Right ventricle myocardium inferior (tissue), 1 donor: ENCODE measurements around the gene MCM10. TPM values are rescaled to one million over a fixed set of nuclear protein-coding genes. Genes with fewer than 3 reads are reported as not detected.
"Not testable (repeated sequence)": the region's sequence is repeated elsewhere in the genome, so short reads cannot be mapped to it uniquely, and the experiment has no call there.

Source experiments
- ATAC-seq: fragments of 200-7000 bp; cut with Tn5 transposase; one replicate; pipeline ENCODE4 v1.9.1; 2020; ENCODE audit warnings: mild to moderate bottlenecking, moderate library complexity
- DNase-seq: peaks from one replicate; pipeline ENCODE4 v3.0.0; 2021; ENCODE audit errors: missing footprints
- intact Hi-C: fragments of 100-400 bp; cut with DNase I; formaldehyde crosslinking; loops from one replicate; pipeline ENCODE4 v1.11.0; 2022
- long read RNA-seq: library from polyadenylated mRNA; unstranded; transcript quantifications from one replicate; pipeline ENCODE4 v2.0.0, GENCODE V29; 2021
- total RNA-seq: library from RNA; stranded (reverse); fragmentation: NEBNext Ultra II Directional; extraction: Animal tissue kit (Norgen Biotek cat#: 25700); gene quantifications from one replicate; pipeline ENCODE4 v1.2.1, GENCODE V29; 2021
- donor health status: DM: no; HTN: yes; CAD: no; lungs with severe emphysema.

The MCM10 gene
- 0.62 TPM for total RNA-seq
- long read RNA-seq, full-length matches to known transcripts: 1 of 1 reads
- long read RNA-seq, partial matches to known transcripts: 0 of 1 reads
- long read RNA-seq, other reads (novel, unspliced or antisense): 0 of 1 reads

DNA sequence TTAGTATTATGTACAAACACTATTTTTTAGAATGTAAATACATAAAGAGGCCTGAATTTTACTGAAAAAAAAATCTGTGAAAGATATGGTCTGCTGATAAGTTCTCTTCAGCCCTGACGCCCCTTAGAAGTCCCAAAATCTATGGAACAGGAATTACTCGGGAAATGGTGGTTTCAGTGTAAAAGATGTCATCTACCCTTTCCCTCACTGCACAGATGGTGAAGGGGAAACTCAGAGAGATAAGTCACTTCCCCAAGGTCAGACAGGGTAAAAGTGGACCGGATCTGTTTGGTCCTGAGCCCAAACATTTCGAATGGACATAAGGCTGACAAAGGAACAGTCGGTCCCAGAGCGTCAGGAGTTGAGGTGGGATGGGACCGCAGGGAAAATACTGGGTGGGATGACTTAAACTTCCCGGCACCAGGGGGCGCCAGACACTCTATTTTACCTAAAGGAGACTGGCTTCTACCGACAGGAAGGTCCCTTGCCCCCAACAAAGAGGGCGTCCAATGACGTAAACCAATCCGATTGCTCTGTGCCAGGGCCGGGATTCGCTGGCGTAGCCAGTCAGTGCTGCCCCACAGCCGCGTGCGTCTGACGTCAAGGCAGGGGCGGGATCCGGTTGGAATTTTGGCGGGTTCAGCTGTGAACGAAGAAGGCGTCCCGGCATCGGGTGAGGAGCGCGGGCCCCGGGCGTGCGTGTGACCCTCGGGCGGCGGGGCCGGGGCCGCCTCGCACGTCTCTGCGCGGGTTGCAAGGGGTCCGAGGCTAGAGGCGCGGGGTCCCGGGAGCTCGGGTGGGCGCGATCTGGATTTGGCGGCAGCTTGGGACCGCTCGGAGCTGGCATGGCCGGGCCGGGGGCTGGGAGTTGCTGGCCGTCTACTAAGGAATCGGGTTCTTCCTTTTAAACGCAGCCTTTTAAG lies at the start of gene MCM10:
Gene MCM10, plus strand, starts transcription at position 625 of the 923 bp plus-strand sequence. CDS start 2,645 bp downstream, outside the sequence.
- ATAC-seq (peak; percentile 100), DNase-seq (peak; percentile 97)
- intact Hi-C loops: loop anchor here (1.0 to 5.0 kb wide), 3 partner anchors 141 to 364 kb away; no protein-coding TSS in a partner anchor

DNA sequence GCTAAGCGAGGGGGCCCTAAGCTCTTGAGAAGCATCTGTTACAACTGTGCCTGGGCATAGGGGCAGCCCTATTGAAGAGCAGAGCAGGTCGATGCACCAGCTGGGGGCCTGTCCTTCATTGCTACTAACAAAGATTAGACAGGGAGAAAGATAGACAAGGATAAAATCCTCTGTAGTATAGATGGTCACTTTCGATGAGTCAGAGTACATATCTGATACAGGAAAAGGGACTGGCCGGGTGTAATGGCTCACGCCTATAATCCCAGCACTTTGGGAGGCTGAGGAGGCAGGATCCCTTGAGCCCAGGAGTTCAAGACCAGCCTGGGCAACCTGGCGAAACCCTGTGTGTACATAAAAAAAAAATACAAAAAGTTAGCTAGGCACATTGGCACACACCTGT lies 47.8 kb upstream of the MCM10 start:
- intact Hi-C loops: no loop called here
- no peak for DNase-seq
- no peak for ATAC-seq

DNA sequence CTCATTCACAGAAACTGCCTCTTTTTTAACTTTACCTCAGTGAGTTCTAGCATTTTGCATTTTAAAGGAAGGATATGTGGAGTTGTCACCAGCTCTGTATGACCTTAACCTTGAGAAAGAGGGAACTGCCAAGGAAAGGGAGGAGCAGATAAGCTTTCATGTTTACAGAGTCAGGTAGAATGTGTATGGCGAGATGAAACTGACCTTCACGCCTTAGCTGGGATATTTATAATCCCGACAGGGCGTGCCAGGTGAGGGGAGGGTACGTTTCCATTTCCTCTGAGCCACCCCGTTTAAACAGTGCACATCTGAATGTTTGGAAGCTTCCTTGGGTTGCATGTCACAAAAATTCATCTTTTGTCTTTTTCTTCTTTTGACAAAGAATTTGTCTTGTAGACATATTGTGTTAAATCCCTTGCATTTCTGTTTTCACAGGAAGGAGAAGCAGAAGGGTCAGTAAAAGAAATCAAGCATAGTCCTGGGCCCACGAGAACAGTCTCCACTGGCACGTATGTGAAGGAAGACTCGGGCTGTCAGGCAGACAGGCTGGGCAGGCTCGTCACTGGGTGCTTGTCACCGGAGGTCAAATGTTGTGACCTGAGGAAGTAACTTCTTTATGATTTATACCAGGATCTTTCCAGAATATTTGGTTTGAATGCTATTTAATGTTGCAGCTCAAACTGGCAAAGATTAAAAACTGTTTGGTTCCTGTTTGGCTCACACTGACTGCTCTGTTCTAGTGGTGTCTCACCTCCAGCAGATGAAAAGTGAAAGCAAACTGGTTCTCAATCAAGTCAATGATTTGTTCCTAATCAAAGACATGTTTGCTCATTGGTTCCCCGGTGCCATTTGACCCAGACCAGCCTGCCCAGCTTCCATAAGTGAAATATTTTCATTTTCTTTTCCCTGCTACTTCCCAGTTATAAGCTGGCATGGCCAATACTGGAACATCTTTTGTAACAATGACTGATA lies 45.2 kb upstream of the MCM10 start:
- DNase-seq (no peak), ATAC-seq (peak; percentile 55)
- intact Hi-C loops: no loop called here

DNA sequence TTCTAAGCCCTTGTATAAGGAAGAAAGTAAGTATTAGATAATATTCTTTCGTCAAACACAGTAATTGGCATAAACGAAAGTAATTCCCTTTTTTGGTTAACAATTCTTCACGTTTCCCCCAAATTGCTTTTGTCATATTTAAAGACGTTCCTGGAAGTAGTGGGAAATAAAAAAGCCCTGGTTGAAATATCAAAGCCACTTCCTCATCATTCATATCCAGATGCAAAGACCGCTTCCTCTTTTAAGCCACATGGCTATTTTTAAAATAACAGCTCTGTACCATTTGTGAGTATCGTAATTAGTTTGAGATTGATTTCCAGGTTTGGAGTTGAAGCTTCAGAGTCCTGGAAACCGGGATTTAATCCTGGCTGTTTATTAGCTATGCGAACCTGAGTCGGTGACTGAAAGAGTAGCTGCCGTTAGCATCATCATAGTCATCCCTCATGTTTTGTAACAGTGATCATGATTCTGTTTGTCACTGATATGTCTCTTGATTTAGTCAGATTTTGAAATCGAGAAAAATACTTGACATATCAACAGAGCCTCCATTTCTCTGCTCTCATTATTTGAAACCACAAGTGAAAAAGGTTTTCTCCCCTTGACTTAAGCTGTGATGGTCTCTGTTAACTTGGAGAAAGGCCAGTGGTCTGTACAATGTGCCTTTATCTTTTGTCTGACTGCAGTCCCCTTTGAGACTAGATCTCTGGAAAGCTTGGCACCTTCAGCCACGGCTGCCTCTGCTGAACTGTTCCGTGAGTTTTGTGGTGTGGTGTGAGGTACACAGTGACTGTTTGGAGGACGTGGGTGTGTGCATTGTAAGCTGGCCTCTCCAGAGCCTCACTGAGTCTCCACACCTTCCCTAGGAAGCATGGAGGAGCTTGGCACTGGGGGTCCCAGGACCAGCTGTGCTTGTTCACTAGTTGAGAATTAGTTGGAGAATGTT lies 43.2 kb upstream of the MCM10 start:
- DNase-seq (no peak), ATAC-seq (peak; percentile 45)
- intact Hi-C loops: no loop called here

DNA sequence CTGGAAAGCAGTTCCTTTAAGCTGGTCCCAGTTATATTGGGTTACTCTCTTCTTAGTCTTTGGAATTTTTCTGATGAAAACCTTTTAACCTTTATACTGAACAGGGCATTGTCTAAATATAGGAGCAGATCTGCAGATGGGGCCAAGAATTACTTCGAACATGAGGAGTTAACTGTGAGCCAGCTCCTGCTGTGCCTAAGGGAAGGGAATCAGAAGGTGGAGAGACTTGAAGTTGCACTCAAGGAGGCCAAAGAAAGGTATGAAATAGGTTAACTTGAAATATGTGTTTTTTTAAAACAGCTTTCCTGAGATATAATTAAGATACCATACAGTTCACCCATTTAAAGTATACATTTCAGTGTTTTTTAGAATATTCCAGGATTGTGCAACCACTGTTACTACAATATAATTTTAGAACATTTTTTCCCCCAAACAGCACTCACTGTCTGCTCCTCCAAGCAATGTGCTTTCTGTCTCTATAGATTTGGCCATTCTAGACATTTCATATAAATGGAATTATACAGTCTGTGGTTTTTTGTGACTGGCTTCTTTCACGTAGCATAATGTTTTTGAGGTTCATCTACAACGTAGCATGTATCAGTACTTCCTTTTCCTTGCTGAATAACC lies 42.5 kb upstream of the MCM10 start:
- intact Hi-C loops: no loop called here
- no peak for DNase-seq
- peak; percentile 11 for ATAC-seq

DNA sequence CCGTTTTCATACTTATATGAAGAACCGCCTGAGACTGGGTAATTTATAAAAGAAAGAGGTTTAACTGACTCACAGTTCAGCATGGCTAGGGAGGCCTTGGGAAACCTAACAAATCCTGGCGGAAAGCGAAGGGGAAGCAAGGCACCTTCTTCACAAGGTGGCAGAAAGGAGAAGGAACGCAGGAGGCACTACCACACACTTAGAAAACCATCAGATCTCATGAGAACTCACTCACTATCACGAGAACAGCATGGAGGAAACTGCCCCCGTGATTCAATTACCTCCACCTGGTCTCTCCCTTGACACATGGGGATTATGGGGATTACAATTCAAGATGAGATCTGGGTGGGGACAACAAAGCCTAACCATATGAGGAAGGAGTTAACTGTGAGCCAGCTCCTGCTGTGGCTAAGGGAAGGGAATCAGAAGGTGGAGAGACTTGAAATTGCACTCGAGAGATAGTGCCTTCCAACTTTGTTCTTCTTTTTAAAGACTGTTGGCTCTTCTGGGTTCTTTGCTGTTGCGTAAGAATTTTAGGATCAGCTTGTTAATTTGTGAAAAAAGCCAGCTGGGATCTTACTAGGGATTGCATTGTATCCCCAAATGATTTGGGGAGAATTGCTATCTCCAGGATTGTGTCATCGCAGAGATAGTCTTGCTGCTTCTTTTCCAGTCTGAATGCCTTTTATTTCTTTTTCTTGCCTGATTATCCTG lies 40.4 kb upstream of the MCM10 start:
- intact Hi-C loops: no loop called here
- DNase-seq (no peak), ATAC-seq (peak; percentile 82)

DNA sequence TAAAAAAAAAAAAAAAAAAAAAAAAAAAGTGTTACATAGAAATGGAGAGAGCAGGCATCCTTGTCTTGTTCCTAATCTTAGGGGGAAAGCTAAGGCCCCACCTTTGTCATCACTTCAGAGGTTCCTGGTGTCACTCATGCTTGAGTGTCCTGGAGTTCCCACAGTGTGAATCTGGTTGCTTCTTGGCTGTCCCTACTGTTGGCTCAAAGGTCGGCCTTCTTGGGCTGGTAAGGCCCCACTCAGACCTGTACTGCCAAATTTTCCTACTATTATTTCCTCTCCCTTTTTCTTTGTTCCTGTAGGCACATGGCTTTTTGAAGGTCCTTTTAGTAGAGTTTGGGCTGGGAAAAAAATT lies 39.9 kb upstream of the MCM10 start:
- peak; percentile 73 for ATAC-seq
- intact Hi-C loops: no loop called here
- DNase-seq: no peak

DNA sequence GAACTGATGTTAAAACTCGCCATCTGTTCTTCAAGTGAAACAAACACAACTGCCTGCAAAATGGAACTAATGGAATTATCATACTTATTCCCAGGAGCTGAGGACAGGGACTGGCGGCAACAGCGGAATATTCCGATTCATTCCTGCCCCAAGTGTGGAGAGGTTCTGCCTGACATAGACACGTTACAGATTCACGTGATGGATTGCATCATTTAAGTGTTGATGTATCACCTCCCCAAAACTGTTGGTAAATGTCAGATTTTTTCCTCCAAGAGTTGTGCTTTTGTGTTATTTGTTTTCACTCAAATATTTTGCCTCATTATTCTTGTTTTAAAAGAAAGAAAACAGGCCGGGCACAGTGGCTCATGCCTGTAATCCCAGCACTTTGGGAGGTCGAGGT lies 24.7 kb upstream of the MCM10 start:
- DNase-seq: no peak
- intact Hi-C loops: no loop called here
- no peak for ATAC-seq

DNA sequence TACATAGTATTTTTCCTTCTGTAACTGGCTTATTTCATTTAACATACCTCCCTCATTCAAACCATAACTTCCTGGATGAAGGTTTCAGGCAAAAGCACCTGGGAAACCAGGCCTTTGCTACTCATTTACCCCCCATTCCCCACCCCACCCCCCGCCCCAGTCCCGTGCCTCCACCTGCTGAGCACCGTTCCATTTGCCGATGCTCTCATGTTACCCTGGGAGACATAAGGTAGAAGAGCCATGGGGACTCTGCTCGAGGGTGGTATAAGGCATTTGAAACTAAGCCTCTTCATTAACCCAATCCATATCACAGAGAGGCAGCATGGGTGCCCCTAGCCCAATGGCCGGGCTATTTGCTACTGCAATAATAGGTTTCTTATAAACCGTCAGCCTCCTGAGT lies 22.2 kb upstream of the MCM10 start:
- intact Hi-C loops: no loop called here
- DNase-seq (no peak), ATAC-seq (no peak)

DNA sequence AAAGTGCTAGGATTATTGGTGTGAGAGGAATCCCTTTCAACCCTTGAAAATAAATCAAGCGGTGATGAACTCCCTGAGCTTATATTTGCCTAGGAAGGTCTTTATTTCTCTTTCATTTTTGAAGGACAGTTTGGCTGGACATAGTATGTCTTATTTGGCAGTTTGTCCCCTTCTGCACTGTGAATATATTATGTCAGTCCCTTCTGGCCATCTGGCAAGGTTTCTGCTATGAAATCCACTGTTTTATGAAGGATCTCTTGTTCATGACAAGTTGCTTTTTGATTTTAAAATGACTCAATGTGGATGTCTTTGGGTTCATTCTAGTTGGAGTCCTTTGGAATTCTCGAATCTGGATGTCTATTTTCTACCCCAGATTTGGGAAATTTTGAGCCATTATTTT lies 21.7 kb upstream of the MCM10 start:
- intact Hi-C loops: no loop called here
- no peak for DNase-seq
- ATAC-seq: no peak

DNA sequence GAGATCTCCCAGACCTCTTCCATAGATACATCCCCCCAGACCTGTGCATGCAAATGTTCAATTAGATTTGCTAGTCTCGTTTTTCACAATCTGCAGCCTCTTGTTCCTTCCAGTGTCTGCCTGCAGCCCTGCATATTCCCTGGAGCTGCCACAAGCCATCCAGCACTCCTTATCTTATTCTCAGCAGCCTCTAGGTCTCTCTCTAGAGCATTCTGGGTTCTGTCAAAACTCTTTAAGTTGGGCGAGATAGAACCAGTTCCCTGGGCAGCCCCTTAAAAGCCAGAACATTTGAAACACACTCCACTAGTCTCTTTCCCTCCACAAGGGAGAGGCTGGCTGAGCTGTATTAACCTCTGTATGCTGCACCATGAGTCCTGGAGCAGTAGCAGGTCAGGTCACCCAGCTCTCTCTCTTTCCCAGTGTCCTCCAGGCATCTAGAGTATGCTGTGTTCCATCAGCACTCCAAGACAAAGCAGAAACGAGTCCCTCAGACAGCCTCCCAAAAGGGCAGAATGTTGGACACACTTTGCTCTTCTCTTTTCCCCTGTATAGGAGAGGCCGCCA lies 20.6 kb upstream of the MCM10 start:
- DNase-seq: no peak
- no peak for ATAC-seq
- intact Hi-C loops: no loop called here

DNA sequence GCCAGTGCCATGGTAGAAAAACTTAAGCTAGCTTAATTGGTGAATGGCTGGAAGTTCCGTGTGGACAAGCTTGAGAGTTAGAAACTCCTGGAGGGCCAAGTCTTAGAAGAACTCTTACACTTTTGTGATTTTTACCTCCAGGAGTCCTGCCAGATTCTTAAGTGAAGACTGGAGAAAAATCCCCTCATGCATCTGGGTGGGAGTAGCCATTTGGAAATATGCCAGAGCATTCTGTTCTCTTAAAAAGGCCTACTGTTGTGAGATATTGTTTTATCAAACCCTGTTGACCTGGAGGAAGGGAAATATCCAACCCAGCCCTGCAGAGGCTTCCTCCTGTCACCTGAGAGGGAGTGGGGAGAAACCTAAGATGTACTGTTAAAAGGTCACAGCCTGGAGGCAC lies 17.6 kb upstream of the MCM10 start:
- ATAC-seq: no peak
- intact Hi-C loops: no loop called here

DNA sequence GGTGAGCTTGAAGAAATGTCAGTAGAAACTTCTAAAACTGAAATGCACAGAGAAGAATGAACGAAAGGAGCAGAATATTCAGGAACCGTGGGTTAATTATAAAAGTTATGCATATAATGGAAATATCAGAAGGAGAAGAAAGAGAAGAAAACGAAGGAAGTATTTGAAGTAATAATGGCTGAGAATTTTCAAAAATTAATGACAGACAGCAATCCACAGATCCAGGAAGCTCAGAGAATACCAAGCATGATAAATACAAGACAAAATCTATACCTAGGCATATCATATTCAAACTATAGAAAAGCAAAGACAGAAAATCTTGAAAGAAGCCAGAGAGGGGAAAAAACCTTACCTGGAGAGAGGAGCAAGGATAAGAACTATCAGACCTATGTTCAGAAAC lies 16.5 kb upstream of the MCM10 start:
- intact Hi-C loops: no loop called here
- ATAC-seq (no peak), DNase-seq (no peak)

More for the DNA sequence above, 17.6 kb upstream of the MCM10 start:
- no peak for DNase-seq

DNA sequence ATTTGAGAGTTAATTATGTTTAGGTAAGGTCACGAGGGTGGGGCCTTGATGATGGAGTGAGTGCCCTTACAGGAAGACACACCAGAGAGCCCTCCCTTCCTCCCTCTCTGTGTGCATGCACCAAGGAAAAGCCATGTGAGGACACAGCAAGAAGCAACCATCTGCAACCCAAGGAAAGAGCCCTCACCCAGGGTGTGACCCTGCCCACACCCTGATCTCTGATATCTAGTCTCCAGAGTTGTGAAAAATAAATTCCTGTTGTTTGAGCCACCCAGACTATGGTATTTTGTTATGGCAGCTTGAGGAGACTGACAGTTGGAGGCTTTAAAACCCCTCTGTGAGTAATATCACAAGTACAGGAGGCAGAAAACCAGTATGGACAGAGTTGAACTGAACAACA lies 15.0 kb upstream of the MCM10 start:
- no peak for DNase-seq
- ATAC-seq: no peak
- intact Hi-C loops: no loop called here

DNA sequence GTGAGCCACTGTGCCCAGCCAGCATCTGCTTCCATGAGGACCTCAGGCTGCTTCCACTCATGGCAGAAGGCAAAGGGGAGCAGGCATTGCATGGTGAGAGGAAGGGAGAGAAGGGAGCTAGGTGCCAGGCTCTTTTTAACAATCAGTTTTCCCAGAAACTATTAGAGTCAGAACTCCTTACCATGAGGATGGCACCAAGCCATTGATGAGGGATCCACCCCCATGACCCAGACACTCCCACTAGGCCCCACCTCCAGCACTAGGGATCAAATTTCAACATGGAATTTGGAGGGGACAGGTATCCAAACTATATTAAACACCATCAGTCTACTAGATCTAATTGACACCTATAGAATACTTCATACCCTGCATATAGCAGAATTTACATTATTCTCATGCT lies 14.2 kb upstream of the MCM10 start:
- intact Hi-C loops: no loop called here
- no peak for ATAC-seq
- no peak for DNase-seq

DNA sequence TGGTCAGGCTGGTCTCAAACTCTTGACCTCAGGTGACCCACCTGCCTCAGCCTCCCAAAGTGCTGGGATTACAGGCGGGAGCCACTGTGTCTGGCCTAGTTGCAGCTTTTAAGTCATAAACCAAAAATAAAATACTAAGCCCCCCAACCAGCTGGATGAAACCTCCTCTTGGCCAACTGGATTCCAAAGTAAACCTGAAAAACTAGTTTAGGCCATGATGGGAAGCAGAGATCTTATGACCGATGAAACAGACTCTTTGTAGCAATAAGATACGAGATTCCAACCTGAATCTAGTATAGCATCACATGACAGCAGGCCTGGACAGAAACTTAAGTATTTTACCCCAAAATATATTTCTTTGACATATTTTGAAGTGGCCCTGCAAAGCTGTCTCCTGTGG lies 9.1 kb upstream of the MCM10 start:
- DNase-seq: no peak
- ATAC-seq: no peak
- intact Hi-C loops: no loop called here

DNA sequence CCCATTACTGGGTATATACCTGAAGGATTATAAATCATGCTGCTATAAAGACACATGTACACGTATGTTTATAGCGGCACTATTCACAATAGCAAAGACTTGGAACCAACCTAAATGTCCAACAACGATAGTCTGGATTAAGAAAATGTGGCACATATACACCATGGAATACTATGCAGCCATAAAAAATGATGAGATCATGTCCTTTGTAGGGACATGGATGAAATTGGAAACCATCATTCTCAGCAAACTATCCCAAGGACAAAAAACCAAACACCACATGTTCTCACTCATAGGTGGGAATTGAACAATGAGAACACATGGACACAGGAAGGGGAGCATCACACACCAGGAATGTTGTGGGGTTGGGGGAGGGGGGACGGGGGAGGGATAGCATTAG lies 5.5 kb upstream of the MCM10 start:
- DNase-seq, ATAC-seq, intact Hi-C loops: not testable (repeated sequence)
